ENCODE results near the gene MINDY4.

- TF ChIP-seq GATA2 (IDR thresholded peaks at IDR 0.05; ENCODE audit: low read depth, low read length): no peak
- no peak for TF ChIP-seq GATA3 (IDR thresholded peaks at IDR 0.05; ENCODE audit: low read depth, low read length)
Measured at GRCh38 chr7:30932562-30932961, 161.3 kb downstream of the MINDY4 start.

All from SH-SY5Y (cell line).